H1 (cell line): ENCODE measurements around the gene C2orf80. TPM values are rescaled to one million over a fixed set of nuclear protein-coding genes. Genes with fewer than 3 reads are reported as not detected.

ENCODE experiments used
- BCL11A ChIP-seq, 2 experiments: IDR thresholded peaks; one replicate each; pipeline ENCODE4 v1.6.1; 2011; ENCODE audit warnings: low read depth in 2 of 2, low read length in 2 of 2, mild to moderate bottlenecking in 2 of 2
- CBX8 ChIP-seq: fragments of 300-800, 300-1000 bp; sonication (generic); IDR thresholded peaks from 2 replicates; pipeline ENCODE4 v1.7.1; 2016; ENCODE audit warnings: low read depth, low read length, borderline replicate concordance
- EGR1 ChIP-seq: IDR thresholded peaks from 2 replicates; pipeline ENCODE4 v1.6.1; 2011; ENCODE audit warnings: low read depth, low read length, borderline replicate concordance
- HDAC2 ChIP-seq, 2 experiments: fragments of 300-600 bp in 1 of 2; sonication (generic) in 1 of 2; IDR thresholded peaks; 2 replicates each; pipeline ENCODE4 v1.6.1; 2011 to 2012; ENCODE audit warnings: low read depth in 2 of 2, low read length in 2 of 2, mild to moderate bottlenecking in 2 of 2, moderate library complexity in 2 of 2, borderline replicate concordance in 1 of 2, inconsistent platforms in 1 of 2
- KDM1A ChIP-seq: fragments of 200-600, 300-600 bp; sonication (generic); IDR thresholded peaks from 2 replicates; pipeline ENCODE4 v1.7.1; 2016; ENCODE audit warnings: mild to moderate bottlenecking, low read length, borderline replicate concordance
- KDM4A ChIP-seq: IDR thresholded peaks from one replicate; pipeline ENCODE4 v1.7.1; 2012; ENCODE audit warnings: low read depth, mild to moderate bottlenecking, moderate library complexity, low read length, inconsistent platforms; ENCODE audit not compliant: severe bottlenecking
- RAD21 ChIP-seq, 2 experiments: IDR thresholded peaks in 1 of 2; conservative IDR thresholded peaks in 1 of 2; 2 replicates each; pipeline ENCODE4 v1.6.1; 2011; ENCODE audit warnings: low read depth in 2 of 2, low read length in 2 of 2, improper control_type of control experiment in 1 of 2, inconsistent platforms in 1 of 2, mild to moderate bottlenecking in 1 of 2, moderate library complexity in 1 of 2
- SIN3A ChIP-seq, 2 experiments: IDR thresholded peaks in 1 of 2; conservative IDR thresholded peaks in 1 of 2; 2 replicates each; pipeline ENCODE4 v1.6.1; 2011 to 2012; ENCODE audit warnings: low read length in 2 of 2, improper control_type of control experiment in 1 of 2, low read depth in 1 of 2, mild to moderate bottlenecking in 1 of 2
- SP2 ChIP-seq: IDR thresholded peaks from 2 replicates; pipeline ENCODE4 v1.6.1; 2012; ENCODE audit warnings: mild to moderate bottlenecking, low read length, inconsistent platforms
- polyA plus RNA-seq, 7 experiments: library from polyadenylated mRNA; depleted of rRNA in 3 of 7; stranded (reverse) in 5 of 7; unstranded in 2 of 7; fragments of >200 nt in 5 of 7; fragments of 200-250 nt in 2 of 7; gene quantifications; 1 replicate in 5 of 7; 2 replicates in 1 of 7; 4 replicates in 1 of 7; pipeline versions ENCODE4 v1.2.1 to v1.2.3, GENCODE V29; 2011 to 2013; ENCODE audit warnings: missing spikeins in 2 of 7, mixed read lengths in 2 of 7
- total RNA-seq: library from RNA; stranded (reverse); fragmentation: NEBNext Ultra II Directional; extraction: Animal tissue kit (Norgen Biotek cat#: 25700); gene quantifications from 2 replicates; pipeline ENCODE4 v1.2.1, GENCODE V29; 2021

C2orf80 gene
- total and polyA plus RNA-seq, 2 of the 8 experiments (the other 6 are each of a cell fraction or from before 2014, with no cell fraction given) = 0.97 to 1.1 TPM

- no peak for TF ChIP-seq KDM4A
- TF ChIP-seq BCL11A (IDR thresholded peaks at IDR 0.05; ENCODE audit: low read depth in 2 of 2, low read length in 2 of 2) = no peak
- TF ChIP-seq CBX8 = no peak
- TF ChIP-seq SIN3A (conservative IDR thresholded peaks at IDR 0.05 in 1 of 2, IDR thresholded peaks at IDR 0.05 in 1 of 2; ENCODE audit: low read depth in 1 of 2, low read length in 2 of 2) = no peak
- TF ChIP-seq HDAC2 (IDR thresholded peaks at IDR 0.05; ENCODE audit: borderline replicate concordance in 1 of 2, low read depth in 2 of 2, low read length in 2 of 2) = no peak
- TF ChIP-seq RAD21 (IDR thresholded peaks at IDR 0.05 in 1 of 2, conservative IDR thresholded peaks at IDR 0.05 in 1 of 2; ENCODE audit: low read depth in 2 of 2, low read length in 2 of 2) = no peak
- TF ChIP-seq EGR1 = no peak
- TF ChIP-seq SP2 = no peak
- TF ChIP-seq KDM1A = no peak
Observed at GRCh38 chr2:208189810-208190503, at the start of gene C2orf80 (continued).
